ENCODE results near the gene APOL1.

DNA sequence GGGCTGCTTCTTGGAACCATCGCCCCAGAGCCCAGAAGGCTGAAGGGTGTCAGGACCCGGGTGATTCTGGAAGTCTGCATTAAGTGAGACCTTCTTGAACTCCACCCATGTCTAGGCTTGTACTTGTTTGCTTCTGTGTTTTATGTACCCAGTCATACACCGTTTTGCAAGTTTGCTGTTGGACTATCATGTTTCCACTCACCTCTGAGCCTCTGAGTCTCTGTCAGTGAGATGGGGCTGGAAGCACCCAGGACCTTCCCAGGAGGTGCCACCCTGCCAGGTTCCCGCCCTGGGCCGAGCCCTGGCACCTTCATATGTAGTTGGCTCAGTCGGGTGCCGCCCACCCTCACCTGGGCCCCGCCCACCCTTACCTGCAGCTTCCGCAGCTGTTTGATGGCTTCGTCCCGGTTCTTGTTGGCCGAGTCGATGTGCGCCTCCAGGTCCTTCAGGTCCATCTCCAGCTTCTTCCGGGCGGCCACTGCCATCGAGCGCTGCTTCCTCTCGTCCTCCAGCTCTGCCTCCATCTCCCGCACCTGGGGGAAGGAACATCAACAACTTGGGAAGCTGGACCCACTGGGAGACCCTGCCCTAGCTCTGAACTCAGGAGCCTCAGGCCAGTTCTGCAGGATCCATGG, 35.1 kb downstream of the APOL1 start:
- TF ChIP-seq, protein P1, sequence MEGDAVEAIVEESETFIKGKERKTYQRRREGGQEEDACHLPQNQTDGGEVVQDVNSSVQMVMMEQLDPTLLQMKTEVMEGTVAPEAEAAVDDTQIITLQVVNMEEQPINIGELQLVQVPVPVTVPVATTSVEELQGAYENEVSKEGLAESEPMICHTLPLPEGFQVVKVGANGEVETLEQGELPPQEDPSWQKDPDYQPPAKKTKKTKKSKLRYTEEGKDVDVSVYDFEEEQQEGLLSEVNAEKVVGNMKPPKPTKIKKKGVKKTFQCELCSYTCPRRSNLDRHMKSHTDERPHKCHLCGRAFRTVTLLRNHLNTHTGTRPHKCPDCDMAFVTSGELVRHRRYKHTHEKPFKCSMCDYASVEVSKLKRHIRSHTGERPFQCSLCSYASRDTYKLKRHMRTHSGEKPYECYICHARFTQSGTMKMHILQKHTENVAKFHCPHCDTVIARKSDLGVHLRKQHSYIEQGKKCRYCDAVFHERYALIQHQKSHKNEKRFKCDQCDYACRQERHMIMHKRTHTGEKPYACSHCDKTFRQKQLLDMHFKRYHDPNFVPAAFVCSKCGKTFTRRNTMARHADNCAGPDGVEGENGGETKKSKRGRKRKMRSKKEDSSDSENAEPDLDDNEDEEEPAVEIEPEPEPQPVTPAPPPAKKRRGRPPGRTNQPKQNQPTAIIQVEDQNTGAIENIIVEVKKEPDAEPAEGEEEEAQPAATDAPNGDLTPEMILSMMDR (IDR thresholded peaks at IDR 0.05), result no peak
- TF ChIP-seq ZFX (IDR thresholded peaks at IDR 0.05; ENCODE audit: borderline replicate concordance), result no peak

Data from 22Rv1 (cell line).